Thymus (tissue), 14 donors: ENCODE data around the gene ELANE. TPM values are rescaled to one million over a fixed set of nuclear protein-coding genes. Genes with fewer than 3 reads are reported as not detected.

ENCODE experiments used
- DNase-seq, 9 donors: peaks; one replicate each; pipeline ENCODE4 v3.0.0-alpha.2; 2013; ENCODE audit warnings: low spot score in 9 of 9, low read depth in 6 of 9, missing footprints in 1 of 9
- H3K27ac ChIP-seq, 2 donors: one replicate each; pipeline ENCODE4 v1.5.1; 2013; ENCODE audit warnings: control low read depth in 1 of 2, low read depth in 1 of 2, low read length in 1 of 2, mild to moderate bottlenecking in 1 of 2, moderate library complexity in 1 of 2
- H3K27me3 ChIP-seq, 2 donors: one replicate each; pipeline ENCODE4 v1.5.1; 2013; ENCODE audit warnings: low read length in 1 of 2; ENCODE audit not compliant: control insufficient read depth in 2 of 2, insufficient read depth in 1 of 2
- H3K36me3 ChIP-seq, 2 donors: one replicate each; pipeline ENCODE4 v1.5.1; 2013; ENCODE audit warnings: low read length in 1 of 2, mild to moderate bottlenecking in 1 of 2, moderate library complexity in 1 of 2; ENCODE audit not compliant: control insufficient read depth in 2 of 2, insufficient read depth in 2 of 2
- H3K4me1 ChIP-seq, 2 donors: one replicate each; pipeline ENCODE4 v1.5.1; 2013; ENCODE audit warnings: low read length in 2 of 2; ENCODE audit not compliant: control insufficient read depth in 2 of 2, insufficient read depth in 2 of 2
- H3K4me3 ChIP-seq, 2 donors: one replicate each; pipeline ENCODE4 v1.5.1; 2013; ENCODE audit warnings: low read length in 2 of 2, control low read depth in 1 of 2, mild to moderate bottlenecking in 1 of 2
- H3K9me3 ChIP-seq, 2 donors: one replicate each; pipeline ENCODE4 v1.5.1; 2013; ENCODE audit warnings: low read length in 1 of 2, mild to moderate bottlenecking in 1 of 2; ENCODE audit not compliant: control insufficient read depth in 2 of 2, insufficient read depth in 1 of 2
- WGBS: extraction: QIAGEN DNeasy Blood & Tissue Kit; methylation state at CpG from one replicate; pipeline ENCODE4 v1.1.7; 2013; 5-methylcytosine and 5-hydroxymethylcytosine counted together
- long read RNA-seq, 10 donors: transcript quantifications; one replicate each; lab custom pipeline, GENCODE V29; 2026
- polyA plus RNA-seq: library from polyadenylated mRNA; stranded (reverse); fragments of 200-250 nt; gene quantifications from one replicate; pipeline ENCODE4 v1.2.3, GENCODE V29; 2013
- total RNA-seq: library from RNA; stranded (reverse); fragments of 120-200 nt; gene quantifications from one replicate; pipeline ENCODE4 v1.2.4, GENCODE V29; 2013
- donor health status: healthy.

The ELANE gene
- total RNA-seq (7.7 TPM), polyA plus RNA-seq (11.2 TPM)
- long read RNA-seq, donor 1, result 0 reads
- long read RNA-seq, donor 2, transcript ELANE-201 (5 exons, 920 nt), result major isoform, 5 of 5 reads
- long read RNA-seq, donor 2, partial matches to known transcripts, result 0 of 5 reads
- long read RNA-seq, donor 2, other reads (novel, unspliced or antisense), result 0 of 5 reads
- long read RNA-seq, donor 3, partial matches to known transcripts, result 0 of 4 reads
- long read RNA-seq, donor 3, other reads (novel, unspliced or antisense), result 0 of 4 reads
- long read RNA-seq, donor 4, partial matches to known transcripts, result 0 of 2 reads
- long read RNA-seq, donor 4, other reads (novel, unspliced or antisense), result 0 of 2 reads
- long read RNA-seq, donor 5, transcript ELANE-201 (5 exons, 920 nt), result major isoform, 11 of 11 reads
- long read RNA-seq, donor 5, partial matches to known transcripts, result 0 of 11 reads
- long read RNA-seq, donor 5, other reads (novel, unspliced or antisense), result 0 of 11 reads
- long read RNA-seq, donor 6, partial matches to known transcripts, result 0 of 3 reads
- long read RNA-seq, donor 6, other reads (novel, unspliced or antisense), result 0 of 3 reads
- long read RNA-seq, donor 7, partial matches to known transcripts, result 0 of 2 reads
- long read RNA-seq, donor 7, other reads (novel, unspliced or antisense), result 0 of 2 reads
- long read RNA-seq, donor 8, result 0 reads
- long read RNA-seq, donor 9, transcript ELANE-201 (5 exons, 920 nt), result major isoform, 7 of 7 reads
- long read RNA-seq, donor 9, partial matches to known transcripts, result 0 of 7 reads
- long read RNA-seq, donor 9, other reads (novel, unspliced or antisense), result 0 of 7 reads
- long read RNA-seq, donor 10, partial matches to known transcripts, result 0 of 1 reads
- long read RNA-seq, donor 10, other reads (novel, unspliced or antisense), result 0 of 1 reads

- no peaks in the 10 kb centered on the region for H3K9me3 ChIP-seq
- H3K4me1 ChIP-seq, result no peaks in the 10 kb centered on the region
- H3K27ac ChIP-seq, result no peak within 1 kb of the TSS
- peaks cover 20 to 81% of the 10 kb centered on the region in 2 donors for H3K27me3 ChIP-seq
- WGBS, result 67% methylated on average over 55 of the region's 55 CpGs
- no peak for DNase-seq
- H3K36me3 ChIP-seq, result no peaks in the 10 kb centered on the region
- H3K4me3 ChIP-seq, result no peak within 1 kb of the TSS
Observed at GRCh38 chr19:852136-853013, at the start of gene ELANE. ELANE (plus strand) TSS chr19:852303; CDS start chr19:852329, 26 bp downstream.

DNA sequence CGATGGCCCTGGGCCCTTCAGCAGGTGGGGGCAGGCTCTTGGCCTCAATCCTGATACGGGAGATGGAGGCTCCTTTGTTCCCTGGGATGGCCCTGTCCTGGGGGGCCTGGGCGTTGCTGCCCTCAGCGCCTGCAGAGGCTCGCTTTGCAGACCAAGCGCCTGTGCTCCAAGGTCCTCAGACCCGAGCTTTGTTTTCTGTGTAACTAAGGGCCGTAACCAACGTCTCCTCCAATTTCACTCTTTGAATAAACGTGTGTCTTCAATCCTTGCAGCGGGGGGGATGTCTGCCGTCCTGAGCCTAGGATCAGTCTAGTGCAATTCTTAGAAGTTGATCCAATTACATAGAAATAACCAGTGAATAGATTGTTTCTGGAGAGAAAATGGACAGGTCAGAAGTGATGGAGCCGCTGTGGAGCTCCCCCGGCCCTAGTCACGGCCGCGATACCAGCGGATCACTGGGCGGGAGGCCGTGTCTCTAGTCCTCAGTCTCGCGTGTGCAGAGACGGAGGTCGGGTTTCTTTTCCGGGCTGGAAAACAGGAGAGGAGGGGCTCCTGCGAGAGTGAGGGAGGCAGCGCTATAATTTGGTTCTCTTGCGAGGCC is 49.5 kb upstream of the ELANE start:
- Histone ChIP-seq H3K27me3 (no peaks in the 10 kb centered on the region), H3K27ac (no peak overlapping the region), H3K9me3 (peaks cover 0 to 6% of the 10 kb centered on the region in 2 donors), H3K36me3 (peaks cover 79 to 85% of the 10 kb centered on the region in 2 donors), H3K4me1 (peaks cover 14 to 35% of the 10 kb centered on the region in 2 donors), H3K4me3 (no peak overlapping the region)
- no peak for DNase-seq
- 92% methylated on average over 28 of the region's 28 CpGs for WGBS

- Histone ChIP-seq H3K4me3 (no peak overlapping the region), H3K9me3 (peaks cover 0 to 6% of the 10 kb centered on the region in 2 donors), H3K27ac (no peak overlapping the region), H3K27me3 (no peaks in the 10 kb centered on the region), H3K36me3 (peaks cover 84 to 90% of the 10 kb centered on the region in 2 donors), H3K4me1 (peaks cover 14 to 35% of the 10 kb centered on the region in 2 donors)
- DNase-seq, result no peak
- 97% methylated on average over 17 of the region's 17 CpGs for WGBS
Observed at GRCh38 chr19:803099-803561, 49.0 kb upstream of the ELANE start.

GRCh38 chr19:803686-804418 is 48.3 kb upstream of the ELANE start:
- H3K4me1 ChIP-seq, result peaks cover 13 to 35% of the 10 kb centered on the region in 2 donors
- H3K9me3 ChIP-seq, result peaks cover 0 to 3% of the 10 kb centered on the region in 2 donors
- peaks cover 92 to 93% of the 10 kb centered on the region in 2 donors for H3K36me3 ChIP-seq
- no peaks in the 10 kb centered on the region for H3K27me3 ChIP-seq
- no peak overlapping the region for H3K4me3 ChIP-seq
- DNase-seq, result no peak
- no peak overlapping the region for H3K27ac ChIP-seq
- WGBS, result 97% methylated on average over 31 of the region's 31 CpGs

GRCh38 chr19:804419-805165 is 47.5 kb upstream of the ELANE start:
- peaks cover 92% of the 10 kb centered on the region in 2 donors for H3K36me3 ChIP-seq
- DNase-seq, result no peak
- no peak overlapping the region for H3K27ac ChIP-seq

DNA sequence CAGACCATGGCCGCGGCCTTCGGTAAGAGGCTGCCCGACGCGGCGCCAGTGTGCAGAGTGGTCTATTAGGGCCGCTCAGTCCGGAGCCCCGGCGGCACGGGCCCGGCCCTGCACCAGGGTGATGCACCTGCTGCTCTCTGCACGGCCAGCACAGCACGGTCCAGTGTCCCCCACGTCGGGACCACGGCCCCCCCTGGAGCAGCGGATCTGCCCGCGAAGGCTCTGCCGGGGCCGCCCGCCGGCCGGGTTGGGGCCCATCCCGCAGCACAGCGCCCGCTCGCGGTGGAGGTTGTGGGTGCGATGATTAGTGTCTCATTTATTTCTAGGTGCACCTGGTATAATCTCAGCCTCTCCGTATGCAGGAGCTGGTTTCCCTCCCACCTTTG is 46.9 kb upstream of the ELANE start:
- peaks cover 94 to 95% of the 10 kb centered on the region in 2 donors for H3K36me3 ChIP-seq
- no peaks in the 10 kb centered on the region for H3K27me3 ChIP-seq
- H3K27ac ChIP-seq, result no peak overlapping the region
- H3K4me1 ChIP-seq, result peaks cover 3 to 22% of the 10 kb centered on the region in 2 donors
- H3K9me3 ChIP-seq, result no peaks in the 10 kb centered on the region
- H3K4me3 ChIP-seq, result no peak overlapping the region
- DNase-seq, result no peak
- WGBS, result 95% methylated on average over 33 of the region's 33 CpGs

More at GRCh38 chr19:804419-805165, 47.5 kb upstream of the ELANE start:
- WGBS, result 96% methylated on average over 53 of the region's 53 CpGs
- Histone ChIP-seq H3K4me1 (peaks cover 6 to 28% of the 10 kb centered on the region in 2 donors), H3K4me3 (no peak overlapping the region), H3K27me3 (no peaks in the 10 kb centered on the region), H3K9me3 (no peaks in the 10 kb centered on the region)

DNA sequence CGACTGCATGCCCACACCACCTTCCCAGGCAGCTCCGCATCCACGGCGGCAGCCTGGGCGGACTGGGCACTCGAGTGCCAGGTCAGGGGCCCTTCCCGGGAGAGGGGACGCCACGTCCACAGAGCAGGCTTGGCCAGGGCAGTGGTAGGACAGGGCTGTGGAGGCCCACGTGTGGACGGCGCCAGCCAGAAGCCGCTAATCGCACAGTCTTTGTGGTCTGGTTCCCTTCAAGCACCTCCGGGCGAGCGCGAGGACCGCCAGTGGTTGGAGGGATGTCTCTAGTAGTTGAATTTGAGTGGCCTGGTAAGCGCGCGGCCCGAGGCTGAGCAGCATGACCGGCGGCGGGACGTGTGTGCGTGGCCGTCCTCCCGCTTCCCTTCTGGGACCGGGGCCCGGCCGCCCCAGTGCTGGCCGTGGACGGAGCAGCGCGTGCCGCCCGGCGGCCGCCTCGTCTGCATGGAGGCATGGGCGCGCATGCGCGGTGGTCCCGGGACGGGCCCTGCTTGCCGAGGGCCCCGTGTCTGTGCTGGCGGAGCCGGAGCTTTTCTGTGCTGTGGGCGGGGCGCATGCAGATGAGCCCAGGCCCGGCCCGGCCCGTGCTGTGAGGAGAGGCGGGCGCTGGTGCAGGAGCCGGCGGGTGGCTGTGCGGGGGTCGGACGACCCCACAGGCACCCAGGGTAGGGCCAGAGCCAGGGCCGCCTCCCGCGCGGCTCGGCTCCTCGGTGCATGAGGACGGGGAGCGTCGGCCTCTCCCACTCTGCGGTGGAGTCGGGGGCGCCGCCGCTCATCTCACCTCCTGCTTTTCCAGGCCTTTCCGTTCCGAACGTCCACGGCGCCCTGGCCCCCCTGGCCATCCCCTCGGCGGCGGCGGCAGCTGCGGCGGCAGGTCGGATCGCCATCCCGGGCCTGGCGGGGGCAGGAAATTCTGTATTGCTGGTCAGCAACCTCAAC is 46.2 kb upstream of the ELANE start:
- 98% methylated on average over 93 of the region's 93 CpGs for WGBS
- Histone ChIP-seq H3K36me3 (peaks cover 94 to 95% of the 10 kb centered on the region in 2 donors), H3K27me3 (no peaks in the 10 kb centered on the region), H3K4me1 (peaks cover 0 to 15% of the 10 kb centered on the region in 2 donors), H3K4me3 (no peak overlapping the region), H3K9me3 (no peaks in the 10 kb centered on the region), H3K27ac (no peak overlapping the region)
- DNase-seq, result no peak
